ENCODE measurements around the gene EIF4B.

- TF ChIP-seq, protein P1, sequence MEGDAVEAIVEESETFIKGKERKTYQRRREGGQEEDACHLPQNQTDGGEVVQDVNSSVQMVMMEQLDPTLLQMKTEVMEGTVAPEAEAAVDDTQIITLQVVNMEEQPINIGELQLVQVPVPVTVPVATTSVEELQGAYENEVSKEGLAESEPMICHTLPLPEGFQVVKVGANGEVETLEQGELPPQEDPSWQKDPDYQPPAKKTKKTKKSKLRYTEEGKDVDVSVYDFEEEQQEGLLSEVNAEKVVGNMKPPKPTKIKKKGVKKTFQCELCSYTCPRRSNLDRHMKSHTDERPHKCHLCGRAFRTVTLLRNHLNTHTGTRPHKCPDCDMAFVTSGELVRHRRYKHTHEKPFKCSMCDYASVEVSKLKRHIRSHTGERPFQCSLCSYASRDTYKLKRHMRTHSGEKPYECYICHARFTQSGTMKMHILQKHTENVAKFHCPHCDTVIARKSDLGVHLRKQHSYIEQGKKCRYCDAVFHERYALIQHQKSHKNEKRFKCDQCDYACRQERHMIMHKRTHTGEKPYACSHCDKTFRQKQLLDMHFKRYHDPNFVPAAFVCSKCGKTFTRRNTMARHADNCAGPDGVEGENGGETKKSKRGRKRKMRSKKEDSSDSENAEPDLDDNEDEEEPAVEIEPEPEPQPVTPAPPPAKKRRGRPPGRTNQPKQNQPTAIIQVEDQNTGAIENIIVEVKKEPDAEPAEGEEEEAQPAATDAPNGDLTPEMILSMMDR (IDR thresholded peaks at IDR 0.05): no peak
- TF ChIP-seq ZFX (IDR thresholded peaks at IDR 0.05; ENCODE audit: borderline replicate concordance): no peak
Observed at GRCh38 chr12:52988898-52989297, 17.4 kb upstream of the EIF4B start.

Measured in 22Rv1 (cell line).